HL-60 (cell line): ENCODE data around the gene GPR68.

ENCODE experiments used
- CTCF ChIP-seq: IDR thresholded peaks from one replicate; pipeline ENCODE4 v1.5.1; 2011; ENCODE audit warnings: low read length, control low read depth, inconsistent platforms; ENCODE audit not compliant: insufficient read depth
- POLR2AphosphoS5 ChIP-seq: IDR thresholded peaks from 2 replicates; pipeline ENCODE4 v1.6.1; 2012; ENCODE audit warnings: low read depth
- TF ChIP-seq, protein P1 (sequence below): IDR thresholded peaks from 2 replicates; pipeline ENCODE4 v1.6.1; 2012; ENCODE audit warnings: low read depth; ENCODE audit not compliant: insufficient replicate concordance

DNA sequence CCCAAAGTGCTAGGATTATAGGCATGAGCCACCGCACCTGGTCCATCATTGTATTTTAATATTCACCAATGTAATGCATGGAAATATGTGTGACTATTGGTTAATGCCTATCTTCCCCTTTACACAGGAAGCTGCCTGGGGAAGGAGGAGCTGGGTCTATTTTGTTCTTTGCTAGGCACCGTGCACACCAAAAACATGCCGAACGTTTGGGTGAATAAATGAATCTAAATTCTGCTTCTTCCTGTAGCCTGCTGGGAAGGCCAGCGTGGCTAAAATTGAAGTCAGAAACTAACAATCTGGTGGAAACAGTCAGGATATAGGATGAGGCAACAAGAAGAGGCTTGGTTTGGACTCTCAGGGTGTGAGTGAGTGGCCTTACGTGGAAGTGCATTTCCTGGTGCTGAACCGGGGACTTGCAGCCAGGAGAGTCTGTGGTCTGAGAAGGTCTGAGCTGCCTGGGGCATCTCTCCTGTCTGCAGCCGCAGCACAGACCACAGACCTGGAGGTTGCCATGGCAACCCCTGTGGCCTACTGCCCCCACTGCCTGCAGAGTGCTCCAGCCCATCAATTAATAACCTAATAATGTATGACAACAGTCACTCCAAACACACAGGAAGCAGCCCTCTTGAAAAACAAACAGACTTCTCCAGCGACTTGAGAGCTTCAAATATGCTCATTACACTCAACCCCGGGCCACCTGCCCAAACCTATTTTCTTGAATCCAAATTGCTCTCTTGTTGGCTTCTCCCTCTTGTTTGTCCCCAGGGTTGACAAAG is 5.5 kb upstream of the GPR68 start:
- TF ChIP-seq CTCF (no peak), POLR2AphosphoS5 (peak; percentile 61)
- TF ChIP-seq, protein P1, sequence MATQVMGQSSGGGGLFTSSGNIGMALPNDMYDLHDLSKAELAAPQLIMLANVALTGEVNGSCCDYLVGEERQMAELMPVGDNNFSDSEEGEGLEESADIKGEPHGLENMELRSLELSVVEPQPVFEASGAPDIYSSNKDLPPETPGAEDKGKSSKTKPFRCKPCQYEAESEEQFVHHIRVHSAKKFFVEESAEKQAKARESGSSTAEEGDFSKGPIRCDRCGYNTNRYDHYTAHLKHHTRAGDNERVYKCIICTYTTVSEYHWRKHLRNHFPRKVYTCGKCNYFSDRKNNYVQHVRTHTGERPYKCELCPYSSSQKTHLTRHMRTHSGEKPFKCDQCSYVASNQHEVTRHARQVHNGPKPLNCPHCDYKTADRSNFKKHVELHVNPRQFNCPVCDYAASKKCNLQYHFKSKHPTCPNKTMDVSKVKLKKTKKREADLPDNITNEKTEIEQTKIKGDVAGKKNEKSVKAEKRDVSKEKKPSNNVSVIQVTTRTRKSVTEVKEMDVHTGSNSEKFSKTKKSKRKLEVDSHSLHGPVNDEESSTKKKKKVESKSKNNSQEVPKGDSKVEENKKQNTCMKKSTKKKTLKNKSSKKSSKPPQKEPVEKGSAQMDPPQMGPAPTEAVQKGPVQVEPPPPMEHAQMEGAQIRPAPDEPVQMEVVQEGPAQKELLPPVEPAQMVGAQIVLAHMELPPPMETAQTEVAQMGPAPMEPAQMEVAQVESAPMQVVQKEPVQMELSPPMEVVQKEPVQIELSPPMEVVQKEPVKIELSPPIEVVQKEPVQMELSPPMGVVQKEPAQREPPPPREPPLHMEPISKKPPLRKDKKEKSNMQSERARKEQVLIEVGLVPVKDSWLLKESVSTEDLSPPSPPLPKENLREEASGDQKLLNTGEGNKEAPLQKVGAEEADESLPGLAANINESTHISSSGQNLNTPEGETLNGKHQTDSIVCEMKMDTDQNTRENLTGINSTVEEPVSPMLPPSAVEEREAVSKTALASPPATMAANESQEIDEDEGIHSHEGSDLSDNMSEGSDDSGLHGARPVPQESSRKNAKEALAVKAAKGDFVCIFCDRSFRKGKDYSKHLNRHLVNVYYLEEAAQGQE: no peak
